AG09319 (cell line): ENCODE results near the gene MVB12B.

Experiments used
- DNase-seq: peaks from one replicate; pipeline ENCODE4 v3.0.0-alpha.2; 2010; ENCODE audit warnings: low read depth; ENCODE audit errors: extremely low read depth
- CTCF ChIP-seq: IDR thresholded peaks from 2 replicates; pipeline ENCODE4 v1.5.1; 2011; ENCODE audit warnings: low read depth, mild to moderate bottlenecking, inconsistent platforms, low read length, moderate library complexity

MVB12B gene

GRCh38 chr9:126298063-126298801 is 28.4 kb upstream of the MVB12B start:
- no peak for DNase-seq
- no peak for TF ChIP-seq CTCF

DNA sequence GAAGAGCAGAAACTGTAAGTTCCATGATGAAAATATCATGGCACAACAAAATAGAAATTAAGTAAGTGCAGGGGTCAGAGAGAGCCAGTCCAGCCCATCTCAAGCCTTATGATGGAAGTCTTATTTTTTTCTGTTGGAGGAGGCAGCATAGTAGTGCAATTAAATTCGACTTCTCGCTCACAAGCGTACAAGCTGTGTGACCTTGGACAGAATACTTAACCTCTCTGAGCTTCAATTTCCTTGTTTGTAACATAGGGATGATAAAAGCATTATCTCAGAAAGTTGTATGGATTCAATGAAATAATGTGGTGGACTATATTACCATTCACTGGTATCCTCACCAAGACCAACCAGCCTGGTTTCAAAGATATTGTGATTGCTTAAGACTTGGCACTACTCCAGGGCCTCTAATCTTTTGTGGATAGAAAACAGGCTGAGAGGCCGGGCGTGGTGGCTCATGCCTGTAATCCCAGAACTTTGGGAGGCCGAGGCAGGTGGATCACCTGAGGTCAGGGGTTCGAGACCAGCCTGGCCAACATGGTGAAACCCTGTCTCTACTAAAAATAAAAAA is 26.8 kb upstream of the MVB12B start:
- no peak for DNase-seq
- no peak for TF ChIP-seq CTCF

DNA sequence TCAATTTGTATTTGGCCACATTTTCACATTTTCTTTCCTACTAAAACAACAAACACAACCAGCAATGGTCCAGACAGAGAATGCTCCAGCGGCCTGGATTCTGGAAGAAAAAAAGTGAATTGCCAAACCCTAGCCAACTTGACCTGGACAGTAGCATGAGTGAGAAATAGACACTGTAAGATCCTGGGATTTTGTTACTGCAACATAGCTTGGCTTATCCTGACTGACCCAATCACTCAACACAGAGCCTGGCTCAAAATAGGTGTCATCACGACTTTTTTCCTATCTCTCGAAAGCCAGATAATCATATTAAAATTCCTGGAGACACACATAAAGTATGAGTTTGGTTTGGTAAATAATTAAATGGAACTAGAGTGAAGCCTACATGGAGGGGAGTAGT is 25.4 kb upstream of the MVB12B start:
- DNase-seq = no peak
- TF ChIP-seq CTCF = no peak

DNA sequence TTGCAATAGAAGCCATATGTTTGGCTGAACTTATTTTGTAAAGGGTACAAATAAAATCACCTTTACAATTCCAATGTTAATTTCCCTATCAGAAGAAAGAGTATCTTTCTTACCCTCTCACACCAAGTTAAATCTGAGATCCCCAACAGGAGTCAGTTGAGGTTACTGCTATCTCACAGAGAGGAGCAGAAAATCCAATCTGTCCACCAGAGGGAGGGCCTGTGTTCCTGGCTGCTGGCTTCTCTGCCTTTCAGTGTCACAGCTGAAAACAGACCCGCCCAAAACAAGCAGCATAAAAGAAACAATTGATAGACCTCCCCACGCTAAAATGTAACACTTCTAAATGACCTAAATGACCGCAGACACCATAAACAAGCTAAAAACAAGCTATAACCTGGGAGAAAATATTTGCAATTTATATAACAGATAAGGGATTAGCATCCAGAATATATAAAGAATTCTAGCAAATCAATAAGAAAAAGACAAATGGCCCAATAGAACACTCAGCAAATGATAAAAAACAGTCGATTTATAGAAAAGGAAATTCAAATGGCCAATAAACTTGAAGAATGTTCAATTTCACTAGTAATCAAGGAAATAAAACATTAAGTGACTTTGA is 24.5 kb upstream of the MVB12B start:
- TF ChIP-seq CTCF = peak; percentile 78
- peak; percentile 22 for DNase-seq

DNA sequence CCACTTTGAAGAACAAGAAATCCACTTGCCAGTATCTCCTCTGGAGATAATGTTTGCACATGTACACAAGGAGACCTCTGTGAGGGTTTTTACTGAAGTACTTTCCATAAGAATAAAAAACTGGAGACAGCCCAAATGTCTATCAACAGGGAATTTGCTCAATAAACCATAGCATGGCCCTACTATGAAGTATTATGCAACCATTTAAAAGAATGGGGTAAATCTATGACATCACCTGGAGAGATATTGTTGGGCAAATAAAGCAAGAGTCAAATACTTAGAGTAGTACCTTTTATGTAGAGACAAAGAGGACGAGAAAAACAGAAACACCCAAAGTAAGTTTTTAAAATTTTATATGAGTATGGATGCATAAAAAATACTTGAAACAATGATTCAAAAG is 23.9 kb upstream of the MVB12B start:
- no peak for TF ChIP-seq CTCF

GRCh38 chr9:126303488-126303887 is 23.1 kb upstream of the MVB12B start:
- no peak for DNase-seq

More for the DNA sequence above, 23.9 kb upstream of the MVB12B start:
- no peak for DNase-seq

More at GRCh38 chr9:126303488-126303887, 23.1 kb upstream of the MVB12B start:
- TF ChIP-seq CTCF = no peak
